Eye (tissue), 1 donor: Measurements from ENCODE around the gene CELF3.
"Not testable (repeated sequence)": the region's sequence is repeated elsewhere in the genome, so short reads cannot be mapped to it uniquely, and the experiment has no call there.

ENCODE experiments used
- DNase-seq: peaks from one replicate; pipeline ENCODE4 v3.0.0-alpha.2; 2015

CELF3 gene

GRCh38 chr1:151716771-151717631, at the start of gene CELF3:
Gene CELF3, minus strand, starts transcription at chr1:151716803. Its CDS starts 783 bp downstream, at chr1:151716020.
- peak; percentile 95 for DNase-seq

DNA sequence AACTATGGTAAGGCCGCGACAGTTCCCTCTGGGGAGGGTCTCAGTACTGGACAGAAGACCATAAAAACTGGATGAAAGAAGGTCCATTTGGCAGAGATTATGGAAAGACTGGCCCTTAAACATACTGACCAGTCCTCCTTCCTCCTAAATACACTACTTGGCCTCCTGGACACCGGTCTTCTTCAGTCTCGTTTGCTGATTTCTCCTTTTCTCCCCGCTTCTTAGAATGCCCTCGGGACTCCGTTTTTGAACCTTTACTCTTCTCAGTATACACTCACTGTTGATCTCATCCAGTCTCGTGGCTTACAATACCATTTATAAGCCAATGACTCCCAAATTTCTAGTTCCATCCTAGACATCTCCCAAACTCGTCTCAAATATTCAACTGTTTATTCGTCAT, 47.4 kb upstream of the CELF3 start:
- DNase-seq: no peak

DNA sequence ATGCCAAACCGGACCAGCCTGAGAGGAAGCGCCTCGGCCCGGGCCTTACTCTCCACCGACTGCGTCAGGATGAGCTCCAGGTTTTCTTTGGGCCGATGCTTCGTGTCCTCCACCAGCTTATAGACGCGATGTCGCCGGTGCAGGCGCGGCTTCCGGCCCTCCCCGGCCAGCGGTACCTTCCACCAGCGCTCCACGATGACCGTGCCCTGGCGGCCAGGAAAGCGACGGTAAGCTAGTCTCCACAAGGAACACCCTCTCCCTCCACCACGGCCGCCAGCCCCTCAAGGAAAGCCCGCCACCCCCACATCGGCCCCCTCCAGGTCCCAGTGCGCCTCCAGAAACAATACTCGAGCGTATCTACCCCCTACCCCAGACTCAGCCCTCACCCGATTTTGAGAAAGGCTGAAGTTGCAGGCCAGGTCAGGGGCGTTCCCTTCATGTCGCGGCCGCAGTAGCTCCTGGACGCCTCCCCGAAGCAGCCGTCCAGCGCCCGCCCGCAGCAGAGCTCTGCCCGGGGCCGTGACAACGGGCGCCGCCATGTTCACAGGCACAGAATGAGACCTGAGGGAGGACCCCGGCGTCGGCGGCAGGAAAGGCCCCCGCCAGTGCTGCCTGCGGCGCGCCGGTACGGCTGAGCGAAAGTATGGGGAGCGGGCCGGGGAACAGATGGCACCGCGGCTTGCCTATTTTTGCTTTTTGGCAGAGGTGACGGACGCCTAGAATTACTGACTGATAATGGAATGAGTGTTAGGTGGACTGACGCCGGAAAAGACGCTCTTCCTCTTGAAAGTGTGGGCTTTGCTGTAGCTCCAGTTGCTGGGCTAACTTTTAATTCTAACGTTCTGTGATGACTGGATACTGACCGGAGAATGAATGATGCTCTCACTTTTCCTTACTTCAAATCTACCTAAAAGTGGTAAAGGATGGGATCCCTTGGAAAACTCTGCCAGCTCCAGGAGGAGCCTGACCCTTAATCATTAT, 46.6 kb upstream of the CELF3 start, which contains the start of gene MRPL9:
Gene MRPL9, minus strand, starts transcription at position 556 of the 981 bp plus-strand sequence. Its CDS starts 17 bp downstream, at position 539.
- peak; percentile 91 for DNase-seq

- DNase-seq: no peak
These were observed 44.2 kb upstream of the CELF3 start for GRCh38 chr1:151760597-151761385.

DNA sequence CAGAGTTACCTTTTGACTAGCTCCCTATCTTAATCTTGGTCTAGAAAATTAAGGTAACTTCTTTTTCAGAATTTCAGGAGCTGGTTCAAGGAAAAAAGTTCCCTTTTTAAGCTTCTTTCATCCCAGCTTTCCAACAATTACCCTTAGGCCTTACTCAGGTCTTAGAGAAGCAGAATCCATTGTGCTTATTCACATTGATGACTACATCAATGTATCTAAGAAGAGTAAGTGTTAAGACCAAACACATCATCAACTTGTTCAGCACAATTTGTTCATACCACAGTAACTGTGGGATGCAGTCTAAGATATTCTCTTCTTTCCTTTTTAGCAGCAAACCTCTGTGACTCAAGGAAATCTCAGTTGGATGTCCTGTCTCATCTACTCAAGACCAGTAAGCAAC, 42.6 kb upstream of the CELF3 start:
- no peak for DNase-seq

- no peak for DNase-seq
These were observed 39.7 kb upstream of the CELF3 start for GRCh38 chr1:151756291-151756690.

- no peak for DNase-seq
These were observed 24.9 kb upstream of the CELF3 start for GRCh38 chr1:151741516-151741915.

DNA sequence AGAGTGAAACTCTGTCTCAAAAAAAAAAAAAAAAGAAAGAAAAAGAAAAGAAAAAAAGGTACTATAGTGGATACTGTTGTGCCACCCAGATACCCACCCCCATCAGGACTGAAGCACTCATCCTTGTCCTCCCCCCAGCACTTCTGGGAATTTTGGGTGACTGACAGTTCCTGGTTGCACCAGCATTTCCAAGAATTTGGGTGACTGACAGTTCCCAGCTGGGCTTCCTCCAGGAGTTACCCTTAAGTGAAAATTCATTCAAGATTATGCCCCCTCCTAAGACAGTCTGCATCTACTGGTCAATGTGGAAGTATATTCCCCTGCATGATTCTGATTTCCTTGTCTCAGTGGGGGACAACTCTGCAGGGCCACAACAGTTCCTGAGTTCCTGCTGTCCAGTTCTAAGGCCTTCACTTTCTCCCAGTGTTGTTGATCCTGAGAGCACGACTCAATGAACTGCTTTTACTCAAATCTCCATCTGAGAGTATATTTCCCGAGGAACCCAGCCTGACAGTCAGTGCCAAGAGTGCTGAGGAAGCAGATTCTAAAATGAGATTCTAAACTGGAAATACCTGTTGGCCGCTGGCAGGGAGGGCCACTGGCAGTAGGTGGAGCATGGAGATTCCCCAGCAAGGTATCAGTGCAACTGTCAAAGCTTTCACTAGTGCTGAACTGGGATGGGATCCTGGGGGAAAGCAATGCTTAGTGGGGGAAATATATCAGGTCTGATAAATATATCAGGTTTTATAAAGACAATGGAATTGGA, 23.2 kb upstream of the CELF3 start:
- peak; percentile 37 for DNase-seq

DNA sequence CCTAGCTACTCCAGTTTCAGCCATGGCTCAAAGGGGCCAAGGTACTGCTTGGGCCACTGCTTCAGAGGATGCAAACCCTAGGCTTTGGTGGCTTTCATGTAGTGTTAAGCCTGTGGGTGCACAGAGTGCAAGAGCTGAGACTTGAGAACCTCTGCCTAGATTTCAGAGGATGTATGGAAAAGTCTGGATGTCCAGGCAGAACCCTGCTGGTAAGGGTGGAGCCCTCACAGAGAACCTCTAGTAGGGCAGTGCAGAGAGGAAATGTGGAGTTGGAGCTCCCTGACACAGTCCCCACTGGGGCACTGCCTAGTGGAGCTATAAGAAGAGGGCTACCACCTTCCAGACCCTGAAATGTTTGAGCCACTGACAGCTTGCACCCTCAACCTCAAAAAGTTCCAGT, 20.9 kb upstream of the CELF3 start:
- no peak for DNase-seq

DNA sequence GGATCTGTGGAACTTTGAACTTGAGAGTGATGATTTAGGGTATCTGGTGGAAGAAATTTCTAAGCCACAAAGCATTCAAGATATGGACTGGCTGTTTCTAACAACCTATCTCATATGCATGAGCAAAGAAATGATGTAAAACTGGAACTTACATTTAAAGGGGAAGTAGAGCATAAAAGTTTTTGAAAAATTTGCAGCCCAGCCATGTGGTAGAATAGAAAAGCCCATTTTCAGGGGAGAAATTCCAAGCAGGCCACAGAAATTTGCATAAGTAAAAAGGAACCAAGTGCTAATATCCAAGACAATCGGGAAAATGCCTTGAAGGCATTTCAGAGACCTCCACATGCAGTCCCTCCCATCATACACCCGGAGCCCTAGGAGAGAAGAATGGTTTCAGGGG, 20.4 kb upstream of the CELF3 start:
- no peak for DNase-seq

- DNase-seq: not testable (repeated sequence)
These were observed 17.4 kb upstream of the CELF3 start for GRCh38 chr1:151733995-151734394.

DNA sequence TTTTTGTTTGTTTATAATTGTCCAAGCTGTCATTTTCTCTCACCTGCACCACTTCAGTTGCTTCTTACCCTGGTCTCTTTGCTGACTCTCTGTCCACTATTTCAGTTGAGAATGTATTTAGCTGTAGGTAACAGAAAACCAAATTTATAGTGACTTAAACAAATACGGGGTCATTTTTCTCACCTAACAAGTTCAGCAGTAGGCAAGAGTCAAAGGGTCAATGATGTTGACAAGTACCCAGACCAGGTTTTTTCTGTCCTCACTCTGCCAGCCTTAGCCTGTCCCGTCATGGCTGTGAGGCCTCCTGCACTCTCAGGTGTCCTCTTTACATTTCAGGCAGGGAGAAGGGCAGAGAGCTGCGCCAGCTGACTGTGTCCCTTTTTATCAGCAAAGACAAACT, 16.5 kb upstream of the CELF3 start:
- DNase-seq: no peak

DNA sequence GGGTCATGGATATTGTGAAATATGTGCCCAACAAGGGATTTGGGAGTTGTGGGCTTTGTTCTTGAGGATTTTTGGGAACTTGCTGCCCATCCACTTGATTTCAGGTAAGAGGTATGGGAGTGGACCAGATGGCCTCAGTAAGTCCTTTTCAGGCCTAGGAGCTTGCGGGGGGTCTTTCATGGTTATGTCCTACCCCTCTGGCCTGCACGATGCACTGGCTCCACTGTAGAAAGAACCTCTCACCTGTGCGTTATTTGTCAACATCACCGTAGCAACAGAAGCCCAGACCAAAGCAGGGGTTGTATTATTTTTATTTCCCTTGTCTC, 13.3 kb upstream of the CELF3 start:
- no peak for DNase-seq

DNA sequence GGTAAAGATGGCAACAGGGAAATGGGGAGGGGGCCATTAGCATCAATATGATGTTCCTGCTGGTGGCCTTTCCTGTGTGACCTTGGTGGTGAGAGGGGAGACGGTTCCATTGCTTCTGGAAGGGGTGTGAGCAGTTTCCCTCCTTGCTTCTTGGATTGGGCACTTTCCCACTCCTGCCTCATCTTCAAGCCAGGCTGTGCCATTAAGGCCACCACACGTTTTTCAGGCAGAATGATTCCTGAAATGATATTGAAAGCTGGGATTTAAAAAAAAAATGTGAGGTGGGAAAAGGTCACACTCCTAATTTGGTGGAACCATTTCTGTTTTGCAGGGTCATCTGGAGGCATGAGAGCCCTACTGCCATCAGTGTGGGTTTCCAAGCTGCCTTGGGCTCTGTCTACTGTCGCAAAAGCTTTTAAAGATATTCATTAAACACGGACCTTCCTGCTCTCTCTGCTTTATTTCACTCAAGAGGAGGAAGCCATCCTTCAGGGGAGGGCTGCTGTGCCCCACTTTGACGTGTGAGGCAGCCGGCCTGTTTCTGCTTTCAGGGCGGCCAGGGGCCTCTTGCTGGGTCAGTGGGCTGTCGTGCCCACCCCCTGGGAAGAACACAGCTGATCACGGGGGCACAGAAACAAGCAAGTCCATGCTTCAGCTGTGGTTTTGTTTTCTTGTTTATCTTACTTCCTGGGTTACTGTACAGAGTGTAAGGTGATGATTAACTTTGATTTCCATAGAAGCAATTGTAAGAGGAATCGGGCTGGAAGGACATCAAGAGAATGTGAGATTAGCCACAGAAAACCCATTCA, 12.8 kb upstream of the CELF3 start:
- no peak for DNase-seq

DNA sequence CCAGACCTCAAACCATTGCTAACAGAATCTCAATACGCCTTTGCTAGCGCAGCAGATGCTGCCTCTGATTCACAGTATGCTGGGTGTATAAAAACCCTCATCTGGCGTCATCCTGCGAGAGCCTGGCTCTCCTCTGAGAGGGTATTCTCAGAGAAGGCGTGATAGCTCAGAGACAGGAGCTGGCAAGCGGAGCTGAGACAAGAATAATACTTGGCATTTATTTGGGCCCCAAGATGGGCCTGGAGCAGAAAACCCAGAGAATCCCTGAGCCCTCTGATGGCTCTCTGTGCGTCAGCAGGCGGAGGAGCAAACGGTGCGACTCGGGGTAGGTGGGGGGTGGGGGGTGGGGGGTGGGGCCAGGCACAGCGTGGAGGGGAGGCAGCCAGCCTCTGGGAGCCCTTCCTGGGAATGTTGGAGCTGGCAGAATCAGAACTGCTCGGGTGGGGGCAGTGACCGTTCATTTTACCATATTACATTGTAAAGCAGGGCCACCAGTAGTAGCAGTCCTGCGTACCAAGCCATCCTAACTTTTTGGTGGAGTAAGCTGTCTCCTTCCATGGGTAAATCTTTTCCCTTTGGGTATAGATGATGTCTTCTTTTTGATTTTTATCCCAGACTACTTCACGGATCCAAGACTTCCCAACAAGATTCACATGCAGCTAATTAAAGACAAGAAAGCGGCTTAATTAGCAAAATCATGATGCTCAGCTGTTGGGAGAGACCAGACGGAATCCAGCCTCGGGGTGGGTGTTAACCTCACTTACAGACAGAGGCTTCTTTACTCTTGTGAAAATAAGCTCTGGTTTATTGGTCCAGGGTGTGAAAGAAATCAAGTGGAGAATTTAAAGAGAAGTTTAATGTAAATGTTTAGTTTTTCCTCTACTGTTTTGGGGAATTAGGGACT, 11.8 kb upstream of the CELF3 start:
- DNase-seq: peak; percentile 55

GRCh38 chr1:151723726-151724370, 7.2 kb upstream of the CELF3 start:
- DNase-seq: no peak

- DNase-seq: no peak
These were observed 5.3 kb upstream of the CELF3 start for GRCh38 chr1:151721788-151722510.

DNA sequence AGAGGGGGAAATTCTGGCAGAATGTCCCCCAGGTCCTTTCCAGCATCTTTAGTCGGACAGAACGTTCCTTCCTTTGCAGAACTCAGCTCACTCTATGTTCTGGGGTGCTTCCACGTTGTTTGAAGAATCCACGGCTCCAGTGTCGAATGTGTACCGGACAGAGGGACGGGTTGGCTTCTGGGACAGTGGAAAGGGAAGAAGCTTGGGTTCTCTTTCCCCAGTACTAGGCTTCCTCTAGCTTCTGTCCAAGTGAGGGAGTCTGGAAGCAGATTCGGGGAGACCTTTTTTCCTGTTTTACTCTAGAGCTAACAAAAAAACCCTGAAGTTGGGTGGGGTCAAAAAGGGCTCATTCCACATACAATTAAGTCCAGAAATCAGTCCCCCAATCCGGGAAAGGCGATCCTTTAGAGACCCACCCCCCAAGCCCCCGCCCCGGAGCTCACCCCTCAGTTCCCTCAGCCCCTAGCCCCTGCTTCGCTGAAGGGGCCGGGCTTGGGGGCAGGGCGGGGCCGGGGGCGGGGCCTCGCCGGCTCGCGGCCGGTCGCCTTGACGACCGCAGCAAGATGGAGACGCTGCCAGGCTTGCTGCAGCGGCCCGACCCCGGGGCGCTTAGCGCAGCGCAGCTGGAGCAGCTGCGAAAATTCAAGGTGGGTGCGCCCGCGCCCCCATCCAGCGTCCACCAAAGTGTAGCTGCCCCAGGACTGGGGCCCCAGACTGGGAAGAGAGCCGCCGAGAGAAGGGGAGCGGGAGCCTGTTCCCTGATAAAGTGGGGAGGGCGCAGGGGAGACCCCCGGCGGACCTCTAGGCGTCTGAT, 4.6 kb upstream of the CELF3 start, which contains the start of gene RIIAD1:
Gene RIIAD1, plus strand, starts transcription at position 549 of the 814 bp plus-strand sequence. Its CDS starts 15 bp downstream, at position 564.
- peak; percentile 74 for DNase-seq
